Ishikawa (cell line): ENCODE data around the gene SUPT20H.

ENCODE experiments used
- RAD21 ChIP-seq: IDR thresholded peaks from 2 replicates; pipeline ENCODE4 v1.6.1; 2012; ENCODE audit warnings: low read depth
- TAF1 ChIP-seq: IDR thresholded peaks from 2 replicates; pipeline ENCODE4 v1.6.1; 2012; ENCODE audit warnings: low read depth, mild to moderate bottlenecking
- TEAD4 ChIP-seq: IDR thresholded peaks from 2 replicates; pipeline ENCODE4 v1.6.1; 2012
- YY1 ChIP-seq: IDR thresholded peaks from 2 replicates; pipeline ENCODE4 v1.6.1; 2012; ENCODE audit warnings: low read depth
- TF ChIP-seq, protein P1 (sequence below): IDR thresholded peaks from 2 replicates; pipeline ENCODE4 v1.6.1; 2012; ENCODE audit warnings: low read depth, mild to moderate bottlenecking
- TF ChIP-seq, protein P2 (sequence below): IDR thresholded peaks from 2 replicates; pipeline ENCODE4 v1.6.1; 2012

DNA sequence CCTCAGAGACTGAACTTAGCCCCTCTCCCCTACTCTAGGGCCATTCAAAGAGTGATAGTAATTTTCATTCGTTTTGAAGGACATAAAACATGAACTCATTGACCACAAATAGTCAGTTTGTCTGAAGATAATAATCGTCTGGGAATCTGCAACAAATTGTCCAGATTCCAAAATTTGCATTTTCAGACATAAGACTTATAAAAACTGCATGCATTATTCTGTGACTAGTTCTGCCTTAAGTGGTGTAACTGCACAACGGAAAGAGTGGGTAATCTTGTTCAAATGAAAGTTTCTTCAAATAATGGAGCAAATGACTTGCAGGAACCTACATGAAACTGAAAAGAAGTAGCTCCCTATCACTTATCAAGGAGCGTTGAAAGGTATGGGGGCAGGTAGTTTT, 37.6 kb upstream of the SUPT20H start:
- TF ChIP-seq TAF1 (no peak), RAD21 (no peak), YY1 (no peak), TEAD4 (no peak)
- TF ChIP-seq, protein P1, sequence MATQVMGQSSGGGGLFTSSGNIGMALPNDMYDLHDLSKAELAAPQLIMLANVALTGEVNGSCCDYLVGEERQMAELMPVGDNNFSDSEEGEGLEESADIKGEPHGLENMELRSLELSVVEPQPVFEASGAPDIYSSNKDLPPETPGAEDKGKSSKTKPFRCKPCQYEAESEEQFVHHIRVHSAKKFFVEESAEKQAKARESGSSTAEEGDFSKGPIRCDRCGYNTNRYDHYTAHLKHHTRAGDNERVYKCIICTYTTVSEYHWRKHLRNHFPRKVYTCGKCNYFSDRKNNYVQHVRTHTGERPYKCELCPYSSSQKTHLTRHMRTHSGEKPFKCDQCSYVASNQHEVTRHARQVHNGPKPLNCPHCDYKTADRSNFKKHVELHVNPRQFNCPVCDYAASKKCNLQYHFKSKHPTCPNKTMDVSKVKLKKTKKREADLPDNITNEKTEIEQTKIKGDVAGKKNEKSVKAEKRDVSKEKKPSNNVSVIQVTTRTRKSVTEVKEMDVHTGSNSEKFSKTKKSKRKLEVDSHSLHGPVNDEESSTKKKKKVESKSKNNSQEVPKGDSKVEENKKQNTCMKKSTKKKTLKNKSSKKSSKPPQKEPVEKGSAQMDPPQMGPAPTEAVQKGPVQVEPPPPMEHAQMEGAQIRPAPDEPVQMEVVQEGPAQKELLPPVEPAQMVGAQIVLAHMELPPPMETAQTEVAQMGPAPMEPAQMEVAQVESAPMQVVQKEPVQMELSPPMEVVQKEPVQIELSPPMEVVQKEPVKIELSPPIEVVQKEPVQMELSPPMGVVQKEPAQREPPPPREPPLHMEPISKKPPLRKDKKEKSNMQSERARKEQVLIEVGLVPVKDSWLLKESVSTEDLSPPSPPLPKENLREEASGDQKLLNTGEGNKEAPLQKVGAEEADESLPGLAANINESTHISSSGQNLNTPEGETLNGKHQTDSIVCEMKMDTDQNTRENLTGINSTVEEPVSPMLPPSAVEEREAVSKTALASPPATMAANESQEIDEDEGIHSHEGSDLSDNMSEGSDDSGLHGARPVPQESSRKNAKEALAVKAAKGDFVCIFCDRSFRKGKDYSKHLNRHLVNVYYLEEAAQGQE, result no peak
- TF ChIP-seq, protein P2, sequence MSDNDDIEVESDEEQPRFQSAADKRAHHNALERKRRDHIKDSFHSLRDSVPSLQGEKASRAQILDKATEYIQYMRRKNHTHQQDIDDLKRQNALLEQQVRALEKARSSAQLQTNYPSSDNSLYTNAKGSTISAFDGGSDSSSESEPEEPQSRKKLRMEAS, result no peak
